RPMI7951 (cell line): ENCODE results near the gene CLEC4F. TPM values are rescaled to one million over a fixed set of nuclear protein-coding genes. Genes with fewer than 3 reads are reported as not detected.
A peak's percentile ranks its signal among the peaks of the same experiment; 100 is the strongest.
"Not testable (repeated sequence)": the region's sequence is repeated elsewhere in the genome, so short reads cannot be mapped to it uniquely, and the experiment has no call there.

Experiments
- DNase-seq: peaks from one replicate; pipeline ENCODE4 v3.0.0-alpha.2; 2012; ENCODE audit warnings: low read depth
- total RNA-seq: library from RNA; depleted of rRNA; stranded (reverse); fragments of >200 nt; shearing (Covaris generic); gene quantifications from 2 replicates; pipeline ENCODE4 v1.2.3, GENCODE V29; 2014

Gene CLEC4F
- total RNA-seq, 1 experiment from 2014 or later, result not detected

DNA sequence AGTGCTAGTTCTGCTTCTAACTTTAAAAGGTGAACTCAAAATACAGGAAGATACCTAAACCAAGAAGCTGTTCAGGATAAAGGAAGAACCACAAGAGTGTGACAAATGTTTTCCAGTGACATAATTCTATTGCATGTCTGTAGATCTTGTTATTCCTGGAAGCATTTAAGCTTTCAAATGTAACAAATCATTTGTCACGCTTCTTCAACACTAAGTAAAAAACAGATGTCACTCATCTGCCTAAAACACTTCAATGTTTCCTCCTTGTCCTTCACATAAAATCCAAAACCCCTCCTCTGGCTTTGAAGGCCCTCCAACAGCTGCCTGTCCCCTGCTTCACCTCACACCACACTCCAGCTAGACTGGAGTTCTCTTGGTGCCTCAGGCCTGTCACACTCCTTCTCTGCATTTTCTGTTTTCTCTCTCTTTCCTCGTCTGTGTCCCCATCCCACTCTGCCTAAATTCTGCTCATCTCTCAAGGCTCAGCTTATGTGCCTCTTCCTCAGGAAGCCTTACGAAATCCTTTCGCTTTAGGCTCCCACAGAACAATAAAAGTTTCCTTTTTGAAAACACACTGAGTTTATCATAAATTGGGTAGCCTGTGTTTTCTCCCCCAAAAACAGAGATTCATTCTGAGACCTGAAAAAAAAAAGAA is 6.4 kb upstream of the CLEC4F start:
- peak; percentile 4 for DNase-seq

DNA sequence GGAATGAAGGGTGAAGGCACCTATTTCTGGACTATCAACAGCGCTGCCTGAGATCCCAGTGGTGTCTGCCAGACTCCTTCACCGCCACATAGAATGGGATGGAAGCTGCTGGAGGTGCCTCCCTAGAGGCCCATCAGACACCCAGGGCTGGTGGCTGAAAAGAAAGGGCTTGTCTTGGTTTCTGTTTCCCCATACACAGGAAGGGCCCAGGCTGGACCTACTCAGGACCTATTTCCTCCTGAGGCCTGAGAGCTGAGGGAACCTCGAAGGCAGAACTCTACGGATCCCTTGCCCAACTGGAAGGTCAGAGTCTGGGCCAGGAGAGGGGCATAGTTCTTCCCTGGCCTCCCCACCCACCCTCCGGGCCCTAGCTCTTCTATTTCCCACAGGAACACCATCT is 2.9 kb upstream of the CLEC4F start:
- no peak for DNase-seq

DNA sequence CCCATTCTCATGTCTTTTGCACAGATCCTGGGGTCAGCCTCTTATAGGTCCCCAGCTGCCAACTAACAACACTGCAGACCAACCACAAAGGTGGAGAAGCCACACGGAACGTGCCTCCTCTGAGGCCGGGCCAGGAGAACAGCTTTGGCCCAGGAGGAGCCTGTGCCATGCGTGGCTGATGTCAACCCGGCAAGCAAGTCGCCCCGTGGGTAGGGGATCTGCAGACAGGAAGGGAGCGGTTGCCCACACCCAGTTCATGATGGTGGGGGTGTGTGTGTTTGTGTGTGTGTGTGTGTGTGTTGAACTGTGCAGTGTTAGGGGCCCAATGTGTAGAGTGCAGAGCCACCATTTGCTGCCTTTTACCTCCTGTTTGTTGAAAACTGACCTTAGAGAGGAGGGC is 2.4 kb upstream of the CLEC4F start:
- DNase-seq, result no peak

DNA sequence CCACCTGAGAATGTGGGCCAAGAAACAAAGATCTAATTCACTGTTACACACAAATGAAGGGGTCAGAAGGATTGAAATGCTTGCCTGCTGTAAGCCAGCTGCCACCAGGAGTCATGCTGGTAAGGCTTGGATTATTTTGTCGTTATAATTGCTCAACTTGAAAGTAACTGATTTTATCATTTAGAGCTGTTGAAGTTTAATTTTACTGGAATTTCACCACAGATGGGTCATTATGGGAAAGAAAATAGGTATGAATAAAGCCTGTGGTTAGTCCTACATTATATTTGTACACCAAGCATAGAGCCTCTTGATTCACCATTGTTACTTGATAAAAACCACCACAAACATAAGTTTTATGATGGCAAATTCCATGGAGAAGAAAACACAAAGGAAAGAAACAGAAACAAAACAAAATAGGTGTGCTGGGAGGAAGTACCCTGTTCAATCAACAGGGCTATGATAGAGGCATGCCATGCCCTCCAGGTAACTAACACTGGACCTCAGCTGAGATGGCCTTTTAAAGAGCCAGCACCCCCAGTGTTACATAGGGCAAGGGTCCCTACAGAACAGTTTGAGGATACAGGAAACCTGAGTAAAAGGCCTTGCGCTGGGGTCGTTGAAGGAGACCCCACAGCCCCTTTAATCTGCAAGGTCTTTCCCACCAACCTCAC is 3.0 kb downstream of the CLEC4F start:
- no peak for DNase-seq

DNA sequence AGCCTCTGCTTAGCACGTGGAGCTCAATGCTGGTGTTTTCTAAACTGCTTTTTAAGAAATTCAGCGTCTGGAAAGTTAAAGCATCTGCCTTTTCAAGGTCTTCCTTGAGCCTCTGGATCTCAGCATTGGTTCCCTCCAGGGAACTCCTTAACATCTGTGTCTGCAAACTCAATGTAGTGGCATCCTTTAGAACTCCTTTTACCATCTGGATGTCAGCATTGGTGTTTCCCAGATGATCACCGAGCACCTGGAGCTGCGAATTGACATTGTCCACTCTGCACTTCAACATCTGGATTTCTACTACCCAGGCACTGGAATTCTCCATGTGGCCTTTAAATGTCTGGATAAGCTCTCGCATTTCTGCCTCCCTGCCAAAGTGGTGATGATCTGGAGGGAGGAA is 3.7 kb downstream of the CLEC4F start:
- no peak for DNase-seq

DNA sequence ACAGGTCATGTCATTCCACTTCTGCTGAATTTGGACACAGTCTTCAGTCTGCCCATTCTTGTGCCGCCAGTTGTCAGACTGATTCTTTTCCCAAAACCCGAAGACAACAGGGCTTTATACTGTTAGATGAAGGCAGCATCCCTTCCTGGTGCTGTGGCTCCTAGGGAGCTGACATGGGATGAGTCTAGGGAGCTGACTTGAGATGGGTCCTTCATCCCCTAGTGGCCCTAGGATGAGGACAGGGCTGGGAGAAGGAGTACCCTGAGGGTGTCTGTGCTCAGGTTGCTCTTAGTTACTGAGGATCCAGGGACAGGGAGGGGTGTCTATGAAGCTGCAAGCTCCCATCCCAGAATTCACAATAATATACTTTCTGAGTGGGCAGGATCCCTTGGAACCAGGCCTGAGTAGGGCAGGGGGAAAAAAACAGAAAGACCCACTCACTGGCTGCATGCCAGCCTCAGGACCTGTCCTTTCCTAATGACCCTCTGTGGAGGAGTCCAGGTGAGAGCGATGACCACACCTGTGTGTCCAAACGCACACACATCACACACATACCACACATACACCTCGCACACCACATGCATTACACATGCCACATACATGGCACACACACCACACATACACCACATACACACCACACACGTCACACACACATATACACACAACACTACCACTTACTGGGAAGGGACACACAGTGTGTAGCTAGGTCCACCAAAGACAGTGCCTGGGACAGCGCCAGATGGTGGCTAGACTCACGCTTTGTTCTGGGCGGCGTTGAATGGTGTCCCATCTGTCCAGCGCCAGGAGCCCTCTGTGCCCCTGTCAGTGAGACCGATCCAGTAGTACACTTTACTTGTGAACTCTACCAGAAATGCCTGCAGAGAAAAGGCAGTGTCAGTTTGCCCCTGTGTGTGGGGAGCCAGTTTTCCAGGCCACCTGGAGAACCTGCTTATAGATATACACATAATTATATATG is 11.1 kb downstream of the CLEC4F start:
- DNase-seq, result no peak

DNA sequence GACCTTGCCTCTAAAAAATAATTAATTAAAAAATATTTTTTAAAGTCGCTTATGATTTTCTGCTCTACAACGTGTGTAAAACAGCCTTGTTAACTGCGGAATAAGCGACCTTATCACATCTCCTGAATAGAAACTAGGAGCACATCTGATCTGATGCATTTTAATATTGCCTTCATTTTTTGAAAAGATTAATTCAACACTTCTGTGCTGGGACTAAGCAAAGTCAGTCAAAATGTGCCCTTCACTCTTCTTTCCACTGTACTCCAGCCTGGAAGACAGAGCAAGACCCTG is 12.6 kb downstream of the CLEC4F start:
- no peak for DNase-seq

DNA sequence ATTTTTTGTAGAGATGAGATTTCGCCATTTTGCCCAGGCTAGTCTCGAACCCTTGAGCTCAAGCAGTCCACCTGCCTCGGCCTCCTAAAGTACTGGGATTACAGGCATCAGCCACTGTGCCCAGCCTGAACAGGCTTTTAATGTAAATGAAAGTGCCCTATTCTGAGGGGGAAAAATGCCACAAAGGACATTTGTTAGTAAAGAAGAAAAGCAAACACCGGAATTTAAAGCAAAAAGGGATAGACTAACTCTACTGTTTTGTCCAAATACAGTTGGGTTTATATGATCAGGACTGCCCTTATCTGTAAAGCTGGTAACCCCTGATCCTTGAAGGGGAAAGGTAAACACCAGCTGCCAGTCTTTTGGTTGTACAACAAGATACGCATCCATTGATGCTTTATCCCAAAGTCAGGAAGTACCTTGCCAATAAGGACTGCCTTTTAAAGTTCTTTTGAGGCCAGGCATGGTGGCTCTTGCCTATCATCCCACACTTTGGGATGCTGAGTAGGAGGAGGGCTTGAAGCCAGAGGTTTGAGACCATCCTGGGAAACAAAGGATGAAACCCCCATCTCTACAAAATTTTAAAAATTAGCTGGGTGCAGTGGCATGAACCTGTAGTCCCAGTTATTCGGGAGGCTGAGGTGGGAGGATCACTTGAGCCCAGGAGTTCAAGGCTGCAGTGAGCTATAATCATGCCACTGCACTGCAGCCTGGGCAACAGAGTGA is 13.1 kb downstream of the CLEC4F start:
- DNase-seq, result no peak

DNA sequence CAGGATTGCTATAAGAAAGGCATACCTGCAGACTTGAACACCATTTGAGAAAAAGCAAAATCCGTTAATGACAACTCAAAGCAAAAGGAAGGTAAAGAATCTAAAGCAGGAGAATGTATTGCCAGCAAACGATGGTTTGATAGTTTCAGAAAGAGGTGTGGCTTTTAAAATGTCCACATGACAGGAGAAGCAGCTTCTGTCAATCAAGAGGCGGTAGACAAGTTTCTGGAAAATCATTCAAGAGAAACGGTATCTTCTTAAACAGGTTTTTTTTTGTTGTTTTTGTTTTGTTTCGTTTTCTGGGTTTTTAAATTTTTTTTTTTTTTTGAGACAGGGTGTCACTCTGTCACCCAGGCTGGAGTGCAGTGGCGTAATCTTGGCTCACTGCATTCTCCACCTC is 13.8 kb downstream of the CLEC4F start:
- no peak for DNase-seq

DNA sequence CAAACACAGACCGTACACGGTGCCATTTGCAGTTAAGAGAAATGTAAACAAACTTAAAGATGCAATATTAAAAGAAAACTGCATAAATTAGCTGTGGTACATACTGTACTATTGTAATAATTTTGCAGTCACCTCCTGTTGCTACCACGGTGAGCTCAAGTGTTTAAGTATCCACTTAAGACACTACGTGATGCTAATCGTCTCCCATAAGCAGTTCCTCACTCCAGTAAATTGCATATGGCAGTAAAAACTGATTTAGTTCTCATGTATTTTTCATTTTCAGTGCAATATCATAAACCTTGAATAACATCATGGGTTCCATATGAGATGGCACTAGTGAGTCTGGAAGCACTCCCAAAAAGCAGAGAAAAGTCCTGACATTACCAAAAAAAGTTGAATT is 14.4 kb downstream of the CLEC4F start:
- DNase-seq, result no peak

DNA sequence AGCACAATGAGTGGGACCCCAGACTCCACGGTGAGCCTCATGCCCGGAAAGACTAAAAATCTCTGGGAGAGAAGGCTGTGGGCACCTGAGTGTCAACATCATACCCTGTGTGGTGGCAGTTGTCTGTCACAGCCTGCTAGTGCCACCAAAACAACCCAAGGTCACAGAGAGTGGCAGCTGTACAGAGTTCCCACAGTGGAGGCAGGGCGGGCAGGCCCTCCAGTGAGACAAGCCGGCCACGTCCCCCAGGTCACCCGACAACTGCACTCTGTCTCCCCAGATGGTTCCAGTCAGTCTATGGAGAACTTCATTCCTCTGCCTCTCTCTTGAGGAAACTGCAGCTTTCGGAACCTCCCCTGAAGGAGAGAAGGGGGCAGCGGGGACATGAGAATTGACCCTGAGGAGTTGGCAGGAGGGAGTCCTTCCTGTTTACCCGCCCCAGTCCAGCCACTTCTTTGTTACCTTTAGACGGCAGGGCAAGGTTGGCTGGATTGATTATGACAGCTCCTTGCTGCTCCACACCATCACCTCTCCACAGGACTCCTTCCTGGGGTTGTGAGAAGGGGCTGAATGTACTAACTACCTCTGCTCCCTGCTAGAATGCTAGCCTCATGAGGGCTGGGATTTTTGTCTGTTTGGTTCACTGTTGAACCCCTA is 18.7 kb downstream of the CLEC4F start:
- DNase-seq, result no peak

DNA sequence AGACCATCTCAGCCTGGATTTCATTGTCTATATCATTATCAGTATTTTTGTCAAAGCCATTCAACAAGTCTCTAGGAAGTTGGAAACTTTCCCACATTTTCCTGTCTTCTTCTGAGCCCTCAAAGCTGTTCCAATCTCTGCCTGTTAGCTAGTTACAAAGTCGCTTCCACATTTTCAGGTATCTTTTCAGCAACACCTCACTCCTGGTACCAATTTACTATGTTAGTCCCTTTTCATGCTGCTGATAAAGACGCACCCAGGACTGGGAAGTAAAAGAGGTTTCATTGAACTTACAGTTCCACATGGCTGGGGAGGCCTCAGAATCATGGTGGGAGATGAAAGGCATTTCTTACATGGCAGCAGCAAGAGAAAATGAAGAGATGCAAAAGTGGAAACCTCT is 20.7 kb downstream of the CLEC4F start:
- DNase-seq, result no peak

DNA sequence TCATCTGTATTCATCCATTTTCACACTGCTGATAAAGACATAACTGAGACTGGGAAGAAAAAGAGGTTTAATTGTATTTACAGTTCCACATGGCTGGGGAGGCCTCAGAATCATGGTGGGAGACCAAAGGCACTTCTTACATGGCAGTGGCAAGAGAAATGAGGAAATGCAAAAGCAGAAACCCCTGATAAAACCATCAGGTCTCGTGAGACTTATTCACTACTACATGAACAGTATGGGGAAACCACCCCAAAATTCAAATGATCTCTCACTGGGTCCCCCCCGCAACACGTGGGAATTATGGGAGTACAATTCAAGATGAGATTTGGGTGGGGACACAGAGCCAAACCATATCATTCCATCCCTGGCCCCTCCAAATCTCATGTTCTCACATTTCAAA is 22.4 kb downstream of the CLEC4F start:
- DNase-seq, result not testable (repeated sequence)

DNA sequence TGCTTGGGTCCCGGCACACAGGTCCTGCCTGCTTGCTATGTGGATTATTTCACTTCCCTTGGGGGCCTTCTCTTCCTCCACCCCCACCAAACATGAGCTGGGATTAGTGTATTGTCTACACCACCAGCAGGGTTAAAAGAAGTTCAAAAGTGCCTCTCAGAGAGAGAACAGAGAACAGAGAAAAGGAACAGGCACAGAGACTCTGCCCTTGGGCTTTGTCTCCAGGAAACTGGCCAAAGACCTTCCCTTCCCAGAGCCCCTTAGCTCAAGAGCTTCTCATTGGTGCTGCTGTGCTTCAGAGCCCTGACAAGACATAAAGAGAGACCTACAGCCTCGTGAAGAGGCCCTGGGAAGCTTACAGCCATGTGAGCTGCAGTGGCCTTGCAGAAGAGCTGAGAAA is 22.9 kb downstream of the CLEC4F start:
- no peak for DNase-seq

DNA sequence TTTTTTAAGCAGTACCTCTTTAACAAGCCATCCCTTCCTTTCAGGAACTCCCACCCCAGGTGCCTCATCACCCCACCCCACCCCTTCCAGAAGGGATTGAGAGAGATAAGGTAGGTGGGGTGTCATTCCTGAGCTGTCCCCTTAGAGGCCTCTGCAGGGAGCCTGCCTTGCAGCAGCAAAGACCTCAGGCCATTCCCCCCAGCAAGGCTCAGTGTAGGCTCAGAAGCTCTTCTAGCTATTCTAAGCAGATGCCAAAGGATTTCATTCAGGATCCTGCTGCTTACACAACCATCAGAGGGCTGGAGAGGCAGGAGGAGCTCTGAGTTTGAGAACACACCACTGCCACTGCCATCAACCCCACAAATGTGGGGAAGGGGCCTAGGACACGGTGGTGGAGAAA is 24.1 kb downstream of the CLEC4F start:
- DNase-seq, result no peak

DNA sequence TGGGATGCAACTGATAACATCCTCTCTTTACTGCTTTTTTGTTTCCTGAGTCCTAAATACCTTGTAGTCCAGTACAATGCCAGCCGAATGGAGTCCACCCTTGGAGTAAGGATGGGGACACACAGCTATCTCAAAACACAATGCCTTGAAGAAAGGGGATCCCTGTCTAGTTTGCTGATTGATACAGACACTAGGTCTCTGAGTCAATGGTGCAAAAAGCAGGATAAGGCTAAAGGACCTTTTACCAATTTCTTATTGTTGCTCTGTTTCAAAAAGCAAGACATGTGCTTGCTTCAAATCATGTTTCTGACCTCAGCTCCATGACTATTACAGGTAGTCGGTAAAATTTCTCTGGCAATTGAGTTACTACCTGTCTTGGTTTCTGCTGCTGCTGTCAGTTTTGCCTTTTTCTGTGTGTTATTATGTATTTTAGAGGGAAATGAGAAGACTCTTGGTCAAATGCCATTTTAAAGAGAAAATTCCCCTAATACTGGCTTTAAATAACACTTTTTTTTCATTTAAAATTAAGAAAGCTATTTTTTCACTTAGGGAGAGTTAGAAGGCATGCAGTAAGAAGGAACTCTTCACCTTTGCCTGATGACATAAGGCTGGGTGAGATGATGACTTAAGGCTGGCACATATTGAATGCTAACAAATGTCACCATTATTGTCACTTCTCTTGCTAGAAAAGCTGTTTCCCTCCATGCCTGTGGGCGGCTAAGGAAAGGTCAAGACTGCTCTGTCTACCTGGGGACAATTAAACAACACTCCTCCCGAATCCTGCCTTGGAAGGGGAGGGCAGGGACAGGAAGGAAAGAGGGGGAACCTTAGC is 25.0 kb downstream of the CLEC4F start:
- no peak for DNase-seq

DNA sequence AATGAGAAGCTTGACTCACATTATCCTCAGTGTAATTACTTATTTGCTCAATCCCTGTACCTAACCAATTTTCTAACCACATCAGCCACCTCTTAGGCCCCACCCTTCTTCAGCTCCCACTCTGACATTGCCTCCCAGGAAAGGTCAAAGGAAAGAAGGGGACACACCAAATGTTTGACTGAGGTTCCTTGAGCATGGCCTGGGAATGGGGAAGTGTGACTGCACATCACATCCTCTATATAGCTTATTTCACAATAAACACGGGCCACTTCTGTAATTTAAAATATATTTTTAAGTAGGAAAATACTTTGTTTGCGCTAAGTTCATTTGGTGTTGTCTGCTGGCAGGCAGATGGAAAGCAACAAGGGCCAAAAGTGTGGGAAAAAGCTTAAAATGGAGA is 26.9 kb downstream of the CLEC4F start:
- DNase-seq, result no peak

DNA sequence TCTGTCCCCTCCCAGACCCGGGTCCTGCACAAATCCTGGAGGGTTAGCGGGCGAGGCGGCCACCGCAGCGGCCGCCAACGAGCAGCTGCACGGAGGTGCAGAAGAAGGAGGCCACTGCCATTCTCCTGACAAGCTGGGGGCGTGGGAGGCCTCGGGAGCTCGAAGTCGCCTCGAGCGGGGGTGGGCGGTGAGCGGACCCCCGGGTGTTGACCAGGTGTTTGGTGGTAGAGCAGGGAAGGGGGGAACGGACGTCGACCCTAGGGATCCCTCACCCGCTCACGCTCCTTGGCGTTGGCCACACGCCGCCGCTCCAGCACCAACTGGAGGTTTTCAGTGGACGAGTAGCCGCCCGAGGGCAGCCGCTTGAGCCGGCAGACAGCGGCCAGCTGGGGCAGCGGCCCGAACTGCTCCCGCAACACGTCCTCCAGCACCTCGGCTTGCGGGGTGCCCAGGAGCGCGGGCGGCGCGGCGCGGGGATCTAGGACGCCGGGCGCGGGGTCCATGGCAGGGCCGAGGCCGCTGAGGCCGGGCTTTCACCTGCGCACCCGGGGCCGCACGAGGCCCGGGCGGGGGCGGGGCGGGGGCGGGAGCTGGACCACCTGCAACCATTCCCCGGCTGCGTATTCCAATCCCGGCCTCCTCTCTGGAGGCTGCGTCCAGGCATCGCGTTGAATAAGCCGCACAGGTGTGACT is 30.1 kb downstream of the CLEC4F start, which contains the start of gene FIGLA:
Gene FIGLA (minus strand): TSS at position 508 of the 693 bp plus-strand sequence. CDS start 5 bp downstream, at position 503.
- DNase-seq, result no peak

DNA sequence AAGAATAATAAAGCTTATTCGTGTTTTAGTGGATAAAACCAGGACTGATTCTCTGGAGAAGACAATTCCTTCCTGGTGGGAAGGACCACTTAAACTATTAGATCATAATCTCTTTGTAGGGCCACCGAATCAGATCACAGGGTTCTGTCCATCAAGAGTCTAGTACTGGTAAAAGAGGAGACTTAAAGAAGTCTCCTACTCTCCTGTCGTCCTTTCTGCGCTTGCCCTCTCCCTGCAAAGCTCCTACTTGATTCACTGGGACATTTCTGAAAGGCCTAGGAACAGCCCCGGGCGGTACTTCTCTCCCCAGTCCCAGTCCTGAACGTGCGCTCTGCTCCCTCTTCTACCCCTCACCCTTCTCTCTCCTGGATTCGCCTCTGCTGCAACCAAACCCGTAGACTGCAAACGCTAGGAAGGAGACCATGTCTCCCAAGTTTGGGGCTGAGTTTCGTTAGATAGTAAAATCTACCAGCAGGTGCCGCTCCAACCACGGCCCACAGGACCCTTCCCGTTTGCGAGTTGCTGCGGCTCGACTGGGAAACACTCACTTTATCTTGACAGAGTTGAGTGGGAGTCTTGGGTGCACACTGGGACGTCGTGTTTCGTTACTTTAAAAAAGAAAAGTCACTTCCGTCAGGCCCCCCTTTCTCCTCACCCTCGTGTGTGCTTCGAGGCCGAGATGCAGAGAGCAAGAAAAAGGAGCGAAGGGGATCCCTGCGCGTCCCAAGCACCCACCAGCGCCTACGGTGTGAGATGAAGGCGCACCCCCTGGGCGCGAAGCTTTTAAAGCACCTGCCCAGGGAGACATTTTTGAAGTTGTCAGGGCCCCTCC is 30.9 kb downstream of the CLEC4F start:
- DNase-seq, result peak; percentile 51
